Neuronal stem cell (in vitro differentiated cells): ENCODE measurements around the gene PPP3R2.

ENCODE experiments used
- DNase-seq: peaks from one replicate; pipeline ENCODE4 v3.0.0-alpha.2; 2013; ENCODE audit warnings: low spot score
- H2AFZ ChIP-seq: one replicate; pipeline ENCODE4 v1.6.1; 2013; ENCODE audit warnings: mild to moderate bottlenecking, low read length, inconsistent platforms
- H2AK5ac ChIP-seq: 2 replicates; pipeline ENCODE4 v1.6.1; 2013; ENCODE audit warnings: low read depth, mild to moderate bottlenecking, inconsistent platforms, low read length, moderate library complexity, mixed read lengths
- H2BK120ac ChIP-seq: 2 replicates; pipeline ENCODE4 v1.6.1; 2013; ENCODE audit warnings: low read depth, mild to moderate bottlenecking, inconsistent platforms, low read length, moderate library complexity, mixed read lengths
- H2BK12ac ChIP-seq: one replicate; pipeline ENCODE4 v1.6.1; 2013; ENCODE audit warnings: low read length, inconsistent platforms
- H2BK15ac ChIP-seq: 2 replicates; pipeline ENCODE4 v1.6.1; 2013; ENCODE audit warnings: mild to moderate bottlenecking, low read length, inconsistent platforms, mixed read lengths
- H2BK5ac ChIP-seq: one replicate; pipeline ENCODE4 v1.6.1; 2013; ENCODE audit warnings: inconsistent platforms, mild to moderate bottlenecking, low read length, moderate library complexity
- H3K14ac ChIP-seq: one replicate; pipeline ENCODE4 v1.6.1; 2013; ENCODE audit warnings: low read length, inconsistent platforms
- H3K18ac ChIP-seq: 2 replicates; pipeline ENCODE4 v1.6.1; 2013; ENCODE audit warnings: low read length, inconsistent platforms
- H3K23ac ChIP-seq: 2 replicates; pipeline ENCODE4 v1.6.1; 2013; ENCODE audit warnings: low read depth, mild to moderate bottlenecking, mixed read lengths, low read length, inconsistent platforms; ENCODE audit not compliant: poor library complexity
- H3K27ac ChIP-seq: replicated peaks from 3 replicates; pipeline ENCODE4 v1.5.1; 2013; ENCODE audit warnings: low read length, inconsistent platforms
- H3K27me3 ChIP-seq, 3 experiments: 2 replicates each; pipeline ENCODE4 v1.6.1; 2013; ENCODE audit warnings: low read length in 3 of 3, mild to moderate bottlenecking in 2 of 3, inconsistent platforms in 1 of 3, low read depth in 1 of 3, mixed read lengths in 1 of 3, moderate library complexity in 1 of 3; ENCODE audit not compliant: control insufficient read depth in 3 of 3, insufficient read depth in 3 of 3
- H3K36me3 ChIP-seq, 2 donors: replicated peaks in 1 of 2; 2 replicates each; pipeline ENCODE4 v1.6.1; 2013; ENCODE audit warnings: low read length in 2 of 2; ENCODE audit not compliant: control insufficient read depth in 2 of 2, insufficient read depth in 2 of 2
- H3K4ac ChIP-seq: 2 replicates; pipeline ENCODE4 v1.6.1; 2013; ENCODE audit warnings: inconsistent platforms, mild to moderate bottlenecking, low read length, moderate library complexity
- H3K4me1 ChIP-seq, 2 donors: 1 replicate in 1 of 2; 2 replicates in 1 of 2; pipeline ENCODE4 v1.6.1; 2013; ENCODE audit warnings: low read length in 2 of 2, low read depth in 1 of 2; ENCODE audit not compliant: control insufficient read depth in 2 of 2, insufficient read depth in 1 of 2
- H3K4me2 ChIP-seq: one replicate; pipeline ENCODE4 v1.6.1; 2013; ENCODE audit warnings: mild to moderate bottlenecking, low read length, inconsistent platforms; ENCODE audit not compliant: insufficient read depth, poor library complexity, severe bottlenecking
- H3K4me3 ChIP-seq, 2 donors: 2 replicates each; pipeline ENCODE4 v1.5.1; 2013; ENCODE audit warnings: low read length in 2 of 2, mild to moderate bottlenecking in 2 of 2, inconsistent platforms in 1 of 2, moderate library complexity in 1 of 2
- H3K79me1 ChIP-seq: one replicate; pipeline ENCODE4 v1.6.1; 2013; ENCODE audit warnings: low read depth, mild to moderate bottlenecking, inconsistent platforms, low read length, moderate library complexity
- H3K9ac ChIP-seq: one replicate; pipeline ENCODE4 v1.6.1; 2013; ENCODE audit warnings: mild to moderate bottlenecking, low read depth, low read length, inconsistent platforms; ENCODE audit not compliant: poor library complexity
- H3K9me3 ChIP-seq, 2 donors: replicated peaks in 1 of 2; 2 replicates each; pipeline versions ENCODE3 to v1.6.1; 2013; ENCODE audit warnings: low read length in 2 of 2, mild to moderate bottlenecking in 2 of 2, inconsistent platforms in 1 of 2, low read depth in 1 of 2, mixed read lengths in 1 of 2, moderate library complexity in 1 of 2; ENCODE audit not compliant: control insufficient read depth in 2 of 2, insufficient read depth in 1 of 2
- H4K8ac ChIP-seq: one replicate; pipeline ENCODE4 v1.6.1; 2013; ENCODE audit warnings: low read depth, mild to moderate bottlenecking, inconsistent platforms, low read length, moderate library complexity
- H4K91ac ChIP-seq: one replicate; pipeline ENCODE4 v1.6.1; 2013; ENCODE audit warnings: low read length, low read depth, mild to moderate bottlenecking, inconsistent platforms; ENCODE audit not compliant: poor library complexity
- WGBS, 2 donors: extraction: QIAGEN DNeasy Blood & Tissue Kit; methylation state at CpG; one replicate each; pipeline ENCODE4 v1.1.7; 2013; ENCODE audit warnings: missing lambda C conversion rate in 2 of 2, mixed read lengths in 1 of 2; ENCODE audit not compliant: insufficient read length in 2 of 2, insufficient replicate concordance in 1 of 2; ENCODE audit errors: extremely low coverage in 2 of 2; 5-methylcytosine and 5-hydroxymethylcytosine counted together

PPP3R2 gene

GRCh38 chr9:101574731-101575333, 19.9 kb downstream of the PPP3R2 start:
- DNase-seq = no peak
- H3K36me3 ChIP-seq = peaks cover 0 to 6% of the 10 kb centered on the region in 2 donors
- no peak overlapping the region for H3K4me2 ChIP-seq
- H3K27ac ChIP-seq = no peak overlapping the region
- no peak overlapping the region for H2BK5ac ChIP-seq
- H2BK12ac ChIP-seq = no peak overlapping the region
- H3K18ac ChIP-seq = no peak overlapping the region
- H3K27me3 ChIP-seq = no peaks in the 10 kb centered on the region
- no peak overlapping the region for H3K14ac ChIP-seq
- H2AFZ ChIP-seq = no peak overlapping the region
- H2AK5ac ChIP-seq = no peak overlapping the region
- no peak overlapping the region for H2BK15ac ChIP-seq
- H3K4me3 ChIP-seq = no peak overlapping the region
- peaks cover 4 to 9% of the 10 kb centered on the region in 2 donors for H3K4me1 ChIP-seq
- no peak overlapping the region for H3K4ac ChIP-seq
- H4K91ac ChIP-seq = no peak overlapping the region
- no peak overlapping the region for H3K23ac ChIP-seq
- H3K79me1 ChIP-seq = no peaks in the 10 kb centered on the region
- H3K9ac ChIP-seq = no peak overlapping the region
- H2BK120ac ChIP-seq = no peak overlapping the region
- H3K9me3 ChIP-seq = no peaks in the 10 kb centered on the region
- H4K8ac ChIP-seq = no peak overlapping the region

DNA sequence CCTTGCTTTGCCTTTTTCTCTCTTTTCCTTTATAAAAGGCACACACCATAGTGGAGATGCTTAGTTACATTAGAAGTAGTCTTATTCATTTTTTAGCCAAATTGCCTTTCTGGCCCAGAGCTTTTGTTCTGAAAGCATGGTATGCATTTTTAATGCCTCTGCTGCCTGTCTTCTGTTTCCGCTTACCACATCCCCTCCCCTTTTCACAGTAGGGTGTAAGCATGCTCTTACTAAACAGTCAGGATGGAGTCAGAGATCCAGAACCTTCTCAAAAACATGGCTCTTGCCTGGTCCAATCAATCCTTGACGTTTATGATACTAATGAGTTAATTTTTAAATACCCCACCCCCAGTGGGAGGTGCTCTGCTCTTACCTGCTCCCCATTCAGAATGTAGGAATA, 22.5 kb downstream of the PPP3R2 start:
- Histone ChIP-seq H3K27me3 (no peaks in the 10 kb centered on the region), H3K18ac (no peak overlapping the region), H3K14ac (no peak overlapping the region), H3K4me1 (peaks cover 1 to 5% of the 10 kb centered on the region in 2 donors), H2BK5ac (no peak overlapping the region), H3K4me2 (no peak overlapping the region), H3K4ac (no peak overlapping the region), H3K9ac (no peak overlapping the region), H2BK120ac (no peak overlapping the region), H4K91ac (no peak overlapping the region), H2BK15ac (no peak overlapping the region), H4K8ac (no peak overlapping the region), H2AFZ (no peak overlapping the region), H3K36me3 (peaks cover 2 to 24% of the 10 kb centered on the region in 2 donors), H3K79me1 (no peaks in the 10 kb centered on the region), H3K4me3 (no peak overlapping the region), H2BK12ac (no peak overlapping the region), H2AK5ac (no peak overlapping the region), H3K27ac (no peak overlapping the region), H3K9me3 (no peaks in the 10 kb centered on the region), H3K23ac (no peak overlapping the region)
- WGBS, 2 donors = no CpG with 5 or more reads among the region's 2 CpGs
- DNase-seq = no peak

DNA sequence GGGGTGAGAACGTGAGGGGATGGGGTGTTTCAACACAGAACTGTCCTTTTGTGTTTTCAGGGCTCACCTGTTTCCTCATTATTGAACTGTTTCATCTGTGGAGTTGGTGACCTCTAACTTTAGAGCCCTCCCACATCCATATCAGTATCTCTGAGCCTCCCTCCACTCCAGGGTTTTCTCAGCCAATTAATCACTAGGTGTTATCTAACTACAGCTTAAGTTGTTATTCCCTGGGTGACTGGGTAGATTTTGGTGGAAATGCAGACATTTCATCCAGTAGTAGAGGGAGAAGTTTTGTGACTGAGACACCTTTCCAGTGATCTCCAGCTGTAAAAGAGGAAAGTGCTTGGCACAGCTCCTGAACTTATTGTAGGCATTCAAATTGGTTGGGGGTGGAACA, 23.7 kb downstream of the PPP3R2 start:
- Histone ChIP-seq H3K9ac (no peak overlapping the region), H4K8ac (no peak overlapping the region)

DNA sequence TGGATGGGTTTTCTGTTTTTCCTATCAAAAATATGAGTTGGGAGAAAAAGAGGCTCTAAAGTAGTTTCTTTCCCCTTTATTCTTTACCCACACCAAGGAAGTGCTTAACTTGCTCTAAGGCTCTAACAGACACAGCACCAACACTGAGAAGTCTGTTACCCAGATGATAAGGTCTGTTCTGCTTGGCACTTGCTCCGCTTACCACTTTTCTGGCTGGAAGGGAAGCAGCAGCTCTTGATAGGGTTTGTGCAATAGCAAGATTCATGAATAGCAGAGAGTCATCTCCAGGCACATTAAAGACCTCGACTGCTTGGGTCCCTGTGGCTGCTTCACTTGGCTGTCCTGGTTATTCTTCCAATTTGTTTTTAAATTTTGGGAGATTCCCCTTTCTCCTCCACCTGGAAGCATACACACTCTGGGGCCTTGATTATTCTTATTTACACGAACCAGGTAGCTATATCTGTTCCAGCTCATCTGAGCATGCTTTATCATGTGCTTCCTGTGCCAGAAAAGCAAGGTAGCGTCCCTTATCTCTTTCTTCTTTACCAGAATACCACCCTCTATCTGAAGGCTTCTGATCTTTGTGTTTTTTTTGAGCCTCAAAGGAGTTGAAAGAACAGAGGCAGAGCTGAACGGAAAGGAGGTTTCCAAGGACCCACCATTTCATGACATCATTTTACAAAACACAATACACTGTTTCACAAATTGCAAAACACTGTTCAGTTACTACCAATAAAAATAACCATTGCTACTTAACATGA, 24.8 kb downstream of the PPP3R2 start:
- Histone ChIP-seq H3K4ac (no peak overlapping the region), H3K36me3 (peaks cover 2 to 46% of the 10 kb centered on the region in 2 donors), H3K4me3 (no peak overlapping the region), H3K79me1 (no peaks in the 10 kb centered on the region), H3K14ac (no peak overlapping the region), H3K27me3 (no peaks in the 10 kb centered on the region), H2BK5ac (no peak overlapping the region), H2BK15ac (no peak overlapping the region), H3K9ac (no peak overlapping the region), H2BK120ac (no peak overlapping the region), H3K9me3 (no peaks in the 10 kb centered on the region), H3K18ac (no peak overlapping the region), H3K4me2 (no peak overlapping the region), H3K27ac (no peak overlapping the region), H4K91ac (no peak overlapping the region), H4K8ac (no peak overlapping the region), H3K23ac (no peak overlapping the region), H2BK12ac (no peak overlapping the region), H2AFZ (no peak overlapping the region), H2AK5ac (no peak overlapping the region), H3K4me1 (peaks cover 1 to 5% of the 10 kb centered on the region in 2 donors)
- WGBS, 2 donors = no CpG with 5 or more reads among the region's 5 CpGs
- DNase-seq = no peak

More for the DNA sequence above, 23.7 kb downstream of the PPP3R2 start:
- Histone ChIP-seq H3K4me2 (no peak overlapping the region), H3K27ac (no peak overlapping the region), H3K23ac (no peak overlapping the region), H4K91ac (no peak overlapping the region), H2AK5ac (no peak overlapping the region), H3K4ac (no peak overlapping the region), H2BK12ac (no peak overlapping the region), H2BK120ac (no peak overlapping the region), H2BK15ac (no peak overlapping the region), H2AFZ (no peak overlapping the region), H3K36me3 (peaks cover 2 to 34% of the 10 kb centered on the region in 2 donors), H3K4me1 (peaks cover 1 to 5% of the 10 kb centered on the region in 2 donors), H3K79me1 (no peaks in the 10 kb centered on the region), H3K18ac (no peak overlapping the region), H3K14ac (no peak overlapping the region), H3K9me3 (no peaks in the 10 kb centered on the region), H2BK5ac (no peak overlapping the region), H3K27me3 (no peaks in the 10 kb centered on the region), H3K4me3 (no peak overlapping the region)
- DNase-seq = no peak
- no CpG with 5 or more reads among the region's 1 CpG for WGBS, 2 donors
